HG03039 (cell line): Measurements from ENCODE around the gene PTPMT1.

Experiments used
- ATAC-seq: cut with Tn5 transposase; IDR thresholded peaks from one replicate; pipeline ENCODE4 v1.9.1; 2021; ENCODE audit warnings: mild to moderate bottlenecking, moderate library complexity; ENCODE audit not compliant: unreplicated experiment

PTPMT1 gene

DNA sequence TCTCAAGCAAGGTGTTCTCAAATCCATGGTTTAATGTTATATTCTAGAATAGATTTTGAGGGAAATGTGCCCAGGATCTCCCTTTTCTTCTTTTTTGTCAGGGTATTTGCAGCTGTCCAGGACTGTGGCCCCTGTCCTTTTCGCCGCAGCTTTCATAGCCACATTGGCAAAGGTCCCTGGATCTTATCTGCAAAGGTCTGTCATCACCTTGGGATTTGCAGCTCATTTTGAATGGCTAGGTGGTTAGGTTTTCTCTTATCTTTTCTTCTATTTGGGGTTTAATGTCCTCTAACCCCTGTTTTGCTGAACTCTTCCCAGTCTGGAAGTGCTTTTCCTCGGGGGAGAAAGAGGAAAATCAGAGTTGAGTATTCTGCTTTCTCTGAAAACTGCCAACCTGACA, 40.5 kb downstream of the PTPMT1 start:
- ATAC-seq: no peak

- no peak for ATAC-seq
Measured at GRCh38 chr11:47606731-47607130, 41.3 kb downstream of the PTPMT1 start.

DNA sequence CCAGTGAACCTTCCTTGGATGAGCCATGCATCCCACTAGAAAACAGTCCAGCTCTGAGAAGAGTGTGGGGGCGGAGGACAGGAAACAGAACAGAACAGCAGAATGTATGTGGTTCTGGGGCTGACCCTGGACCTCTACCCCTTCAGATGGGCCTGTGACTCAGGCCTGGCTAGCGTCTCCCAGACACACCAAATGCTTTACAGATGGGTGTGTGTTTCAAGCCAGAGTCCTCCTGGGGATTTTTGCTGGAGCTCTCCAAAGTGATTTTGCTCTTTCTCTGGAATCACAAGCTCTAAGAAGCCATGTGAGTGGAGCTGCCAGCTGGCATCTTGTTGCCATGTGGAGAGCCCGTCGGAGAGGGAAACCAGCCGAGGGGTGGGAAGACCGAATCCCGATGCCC, 42.0 kb downstream of the PTPMT1 start:
- no peak for ATAC-seq

DNA sequence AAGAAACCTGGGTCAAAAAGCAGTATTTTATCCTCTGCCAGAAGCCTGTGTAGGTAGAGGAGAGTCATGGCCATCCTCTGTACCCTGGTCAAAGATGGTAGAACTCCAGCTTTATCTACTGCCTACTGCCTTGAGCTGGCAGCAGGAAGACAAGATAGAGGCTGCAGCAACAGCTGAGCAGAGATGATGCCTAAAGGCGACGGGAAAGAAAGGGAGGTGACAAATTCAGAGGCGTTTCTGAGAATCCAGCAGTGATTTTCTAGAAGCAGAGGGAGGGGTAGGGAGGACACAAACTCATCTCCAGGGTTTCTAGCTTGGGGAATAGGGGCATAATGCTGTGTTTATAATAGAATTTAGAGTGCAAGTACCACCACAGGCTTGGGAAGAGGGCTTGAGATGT, 44.3 kb downstream of the PTPMT1 start:
- no peak for ATAC-seq

DNA sequence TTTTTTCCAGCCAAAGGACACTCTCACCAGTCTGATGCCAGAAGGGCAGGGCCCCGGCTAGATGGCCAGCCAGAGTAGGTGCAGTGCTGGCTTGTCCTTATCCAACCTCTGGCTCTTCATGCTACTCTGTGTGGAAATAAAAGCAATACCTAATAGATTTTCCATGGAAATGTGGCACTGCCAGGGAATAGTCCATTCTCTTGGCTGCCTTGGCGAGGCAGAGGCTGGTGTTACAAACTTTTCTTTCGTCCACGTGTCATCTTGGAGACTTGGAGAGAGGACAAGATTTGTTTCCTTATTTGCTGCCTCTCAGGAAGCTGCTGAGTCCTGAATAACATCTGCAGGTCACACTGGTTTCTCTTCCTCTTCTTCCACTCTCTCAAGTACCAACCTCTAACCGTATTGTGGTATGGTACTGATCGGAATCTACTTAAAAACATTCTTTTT, 46.0 kb downstream of the PTPMT1 start:
- ATAC-seq: peak; percentile 61

- no peak for ATAC-seq
Measured at GRCh38 chr11:47615249-47615648, 49.9 kb downstream of the PTPMT1 start.

- no peak for ATAC-seq
Measured at GRCh38 chr11:47616726-47617416, 51.5 kb downstream of the PTPMT1 start.

DNA sequence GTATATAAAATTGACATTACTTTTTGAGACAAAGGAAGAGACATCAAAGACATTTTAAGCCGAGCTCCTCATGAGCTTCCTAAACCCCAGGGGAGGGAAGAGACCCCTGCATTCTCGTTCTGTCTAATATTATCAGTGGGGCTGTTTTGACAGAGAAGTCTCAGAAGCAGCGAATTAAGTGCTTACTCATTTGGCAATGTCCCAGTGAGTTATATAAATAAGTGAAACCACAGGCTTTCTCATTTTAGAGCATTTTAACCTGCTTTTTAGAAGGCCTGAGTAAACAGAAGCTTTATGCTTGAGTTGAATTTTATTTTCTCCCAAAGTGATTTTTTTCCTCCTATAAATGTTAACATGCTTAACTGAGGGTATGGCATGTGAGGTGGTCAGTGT, 52.0 kb downstream of the PTPMT1 start:
- ATAC-seq: no peak

DNA sequence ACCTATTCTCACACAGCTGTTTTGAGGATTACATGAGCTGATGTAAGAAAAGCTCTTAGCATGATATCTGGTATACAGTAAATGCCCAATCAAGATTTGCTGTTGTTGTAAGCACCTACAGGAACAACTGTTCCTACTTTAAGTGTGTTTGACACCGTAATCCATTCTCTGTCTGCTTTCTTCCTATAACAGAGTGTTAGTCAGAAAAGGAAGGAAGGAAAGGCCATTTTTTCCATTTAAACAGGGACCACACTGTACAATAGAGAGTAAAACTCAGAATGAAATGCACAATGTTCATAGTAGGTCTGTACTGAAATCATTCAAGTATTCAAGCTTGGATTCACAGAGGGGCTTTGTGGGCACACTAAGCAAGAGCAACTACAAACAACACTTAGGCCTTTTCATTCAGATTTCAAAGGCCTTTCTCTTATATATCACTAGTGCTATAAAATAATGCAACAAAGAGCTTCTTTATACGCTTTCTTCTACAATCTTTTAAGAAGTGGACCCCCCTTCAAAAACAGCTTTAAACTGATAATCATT, 55.5 kb downstream of the PTPMT1 start:
- ATAC-seq: no peak
